GM10266 (cell line): ENCODE results near the gene SKAP1.

Experiments used
- DNase-seq: peaks from one replicate; pipeline ENCODE4 v3.0.0; 2012; ENCODE audit errors: extremely low spot score
- TF ChIP-seq, protein P1 (sequence below): IDR thresholded peaks from 2 replicates; pipeline ENCODE4 v1.5.1; 2012; ENCODE audit warnings: mild to moderate bottlenecking, low read depth; ENCODE audit not compliant: control insufficient read depth, insufficient read depth; ENCODE audit errors: missing control alignments

SKAP1 gene

DNA sequence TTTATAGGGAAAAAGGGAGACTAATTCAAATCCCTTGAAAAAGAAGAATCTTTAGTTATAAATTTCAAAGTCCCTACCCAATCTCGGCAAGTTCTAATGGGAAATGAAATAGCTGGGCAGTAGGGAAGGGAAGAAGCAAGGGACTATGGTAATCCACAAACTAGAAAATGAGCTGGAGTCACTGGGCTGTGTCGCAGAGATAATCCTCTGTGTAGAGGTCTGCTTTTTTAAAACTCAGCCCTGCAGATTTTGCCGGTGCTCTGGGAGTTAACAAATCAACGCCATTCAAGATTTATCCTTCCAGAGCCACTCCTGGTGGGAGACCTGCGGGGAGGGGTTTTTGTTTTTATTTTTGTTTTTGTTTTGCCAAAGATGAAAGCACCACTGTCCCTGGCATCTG, 301.6 kb downstream of the SKAP1 start:
- TF ChIP-seq, protein P1, sequence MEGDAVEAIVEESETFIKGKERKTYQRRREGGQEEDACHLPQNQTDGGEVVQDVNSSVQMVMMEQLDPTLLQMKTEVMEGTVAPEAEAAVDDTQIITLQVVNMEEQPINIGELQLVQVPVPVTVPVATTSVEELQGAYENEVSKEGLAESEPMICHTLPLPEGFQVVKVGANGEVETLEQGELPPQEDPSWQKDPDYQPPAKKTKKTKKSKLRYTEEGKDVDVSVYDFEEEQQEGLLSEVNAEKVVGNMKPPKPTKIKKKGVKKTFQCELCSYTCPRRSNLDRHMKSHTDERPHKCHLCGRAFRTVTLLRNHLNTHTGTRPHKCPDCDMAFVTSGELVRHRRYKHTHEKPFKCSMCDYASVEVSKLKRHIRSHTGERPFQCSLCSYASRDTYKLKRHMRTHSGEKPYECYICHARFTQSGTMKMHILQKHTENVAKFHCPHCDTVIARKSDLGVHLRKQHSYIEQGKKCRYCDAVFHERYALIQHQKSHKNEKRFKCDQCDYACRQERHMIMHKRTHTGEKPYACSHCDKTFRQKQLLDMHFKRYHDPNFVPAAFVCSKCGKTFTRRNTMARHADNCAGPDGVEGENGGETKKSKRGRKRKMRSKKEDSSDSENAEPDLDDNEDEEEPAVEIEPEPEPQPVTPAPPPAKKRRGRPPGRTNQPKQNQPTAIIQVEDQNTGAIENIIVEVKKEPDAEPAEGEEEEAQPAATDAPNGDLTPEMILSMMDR = no peak
- no peak for DNase-seq

DNA sequence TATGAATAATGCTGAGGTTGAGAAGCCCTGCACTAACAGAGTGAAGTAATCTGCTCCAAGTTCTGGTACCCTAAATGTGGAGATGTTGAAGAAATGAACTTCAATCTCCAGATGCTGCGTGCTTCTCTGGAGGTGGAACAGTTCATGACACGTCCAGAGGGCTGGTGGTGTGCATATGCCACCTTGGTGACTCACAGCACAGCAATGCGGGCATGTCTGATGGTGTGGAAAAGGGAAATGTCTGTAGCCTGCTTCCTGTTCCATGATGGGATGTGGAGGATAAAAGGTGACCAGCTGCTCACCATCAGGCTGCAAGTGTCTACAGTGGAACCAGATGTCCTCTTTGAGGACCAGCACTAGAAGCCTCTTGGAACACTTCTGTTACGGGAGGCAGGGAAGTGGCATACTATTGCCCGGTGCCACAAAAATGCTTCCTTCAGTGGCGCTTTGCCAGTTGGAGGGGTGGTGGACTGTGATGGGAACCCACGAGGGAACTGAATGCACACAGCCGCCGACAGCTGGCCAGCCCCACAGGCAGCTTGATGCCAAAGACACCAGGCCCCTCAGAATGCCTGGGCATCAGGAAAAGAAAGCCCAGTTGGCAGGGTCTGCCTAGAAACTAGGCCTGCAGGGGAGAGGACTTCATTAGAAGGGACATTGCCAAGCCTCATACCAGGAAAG, 302.5 kb downstream of the SKAP1 start:
- TF ChIP-seq, protein P1 = no peak
- no peak for DNase-seq

DNA sequence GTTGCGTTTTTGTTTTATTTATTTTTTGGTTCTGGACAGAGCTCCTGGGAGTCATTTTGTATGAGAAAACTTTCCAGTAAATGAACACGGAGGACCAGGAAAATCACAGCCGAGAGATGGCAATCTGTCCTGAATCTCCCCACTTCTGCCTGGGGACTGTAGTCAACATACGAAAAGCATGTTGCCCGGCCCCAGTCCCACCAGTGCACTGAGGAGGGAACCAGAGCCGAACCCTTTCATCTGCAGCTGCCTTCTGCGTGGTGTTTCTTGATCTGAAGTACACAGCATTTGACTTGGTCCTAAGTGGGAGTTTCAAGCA, 303.5 kb downstream of the SKAP1 start:
- TF ChIP-seq, protein P1 = no peak
- no peak for DNase-seq

DNA sequence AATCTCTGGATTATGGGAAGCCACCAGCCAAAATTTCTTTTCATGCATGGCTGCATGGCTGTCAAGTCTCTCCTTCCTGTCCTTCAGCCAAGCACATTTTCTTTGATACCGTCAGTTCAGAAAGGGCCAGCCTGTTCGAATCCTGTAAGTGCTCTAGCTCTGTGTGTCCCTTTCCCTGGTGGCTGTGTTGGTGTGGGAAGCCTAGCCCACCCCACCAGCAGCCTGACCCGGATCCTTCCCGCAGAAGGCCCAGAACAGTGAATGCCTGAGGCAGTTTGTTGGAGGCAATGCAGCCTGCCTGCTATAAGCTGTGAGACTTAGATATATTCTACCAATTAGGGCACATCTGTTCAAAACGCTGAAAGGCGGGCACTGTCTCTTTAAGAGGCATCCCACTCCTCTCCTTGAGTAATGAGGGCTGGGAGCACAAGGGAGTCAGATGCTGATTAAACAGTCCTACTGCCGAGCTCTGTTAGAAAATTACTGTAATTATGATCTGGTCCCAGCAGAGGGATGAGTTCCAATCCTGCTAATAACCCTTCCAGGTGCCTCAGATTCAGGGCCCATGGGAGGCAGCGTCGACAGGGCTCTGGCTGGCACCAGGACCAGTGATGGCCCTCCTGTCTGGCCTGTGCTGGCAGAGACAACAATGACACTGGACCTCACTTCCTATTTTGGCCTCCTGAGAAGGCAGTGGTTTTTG, 304.0 kb downstream of the SKAP1 start:
- TF ChIP-seq, protein P1 = no peak
- no peak for DNase-seq

DNA sequence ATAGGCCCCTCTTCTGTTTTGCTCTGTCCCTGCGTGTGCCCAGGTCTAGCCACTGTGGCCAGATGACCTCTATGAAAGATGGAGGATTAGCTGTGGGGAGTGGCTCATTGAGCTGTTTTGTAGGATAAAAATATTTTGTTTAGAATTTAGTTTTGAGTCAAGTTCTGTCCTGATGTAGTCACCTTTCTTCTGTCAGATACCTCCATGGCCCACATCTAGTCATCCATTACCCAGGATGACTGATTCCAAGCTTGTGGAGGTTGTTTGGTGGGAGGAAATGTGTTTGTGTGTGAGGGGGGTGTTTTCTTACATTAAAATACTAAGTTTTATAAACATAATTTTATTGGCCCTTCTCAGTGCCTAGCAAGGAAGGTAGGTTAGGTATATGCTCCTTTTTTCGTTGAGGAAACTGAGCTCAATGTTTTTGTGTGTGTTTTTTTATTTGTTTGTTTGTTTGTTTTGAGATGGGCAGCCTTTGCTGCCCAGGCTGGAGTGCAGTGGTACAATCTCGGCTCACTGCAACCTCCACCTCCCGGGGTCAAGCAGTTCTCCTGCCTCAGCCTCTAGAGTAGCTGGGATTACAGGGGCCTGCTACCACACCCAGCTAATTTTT, 306.1 kb downstream of the SKAP1 start:
- TF ChIP-seq, protein P1 = no peak

DNA sequence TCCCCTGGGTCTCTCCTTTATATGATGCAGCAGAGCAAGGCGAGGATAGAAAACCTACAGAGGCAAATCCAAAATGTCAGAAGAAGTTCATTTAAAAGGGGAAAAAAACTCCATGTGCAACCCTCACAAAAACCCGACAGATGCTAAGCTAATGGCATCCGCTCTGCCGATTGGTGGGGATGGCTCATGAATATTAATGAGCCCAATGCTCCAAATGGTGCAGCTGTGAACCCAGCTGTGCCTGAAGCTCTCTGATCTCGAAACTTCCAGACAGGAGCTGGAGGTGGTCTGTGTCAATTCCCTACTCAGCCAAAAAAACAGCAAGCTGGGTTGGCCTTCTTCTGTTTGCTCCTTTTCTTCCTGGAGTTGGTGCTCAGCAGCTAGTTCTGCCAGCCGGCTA, 306.9 kb downstream of the SKAP1 start:
- no peak for DNase-seq
- TF ChIP-seq, protein P1 = no peak

More for the DNA sequence above, 306.1 kb downstream of the SKAP1 start:
- DNase-seq = no peak

DNA sequence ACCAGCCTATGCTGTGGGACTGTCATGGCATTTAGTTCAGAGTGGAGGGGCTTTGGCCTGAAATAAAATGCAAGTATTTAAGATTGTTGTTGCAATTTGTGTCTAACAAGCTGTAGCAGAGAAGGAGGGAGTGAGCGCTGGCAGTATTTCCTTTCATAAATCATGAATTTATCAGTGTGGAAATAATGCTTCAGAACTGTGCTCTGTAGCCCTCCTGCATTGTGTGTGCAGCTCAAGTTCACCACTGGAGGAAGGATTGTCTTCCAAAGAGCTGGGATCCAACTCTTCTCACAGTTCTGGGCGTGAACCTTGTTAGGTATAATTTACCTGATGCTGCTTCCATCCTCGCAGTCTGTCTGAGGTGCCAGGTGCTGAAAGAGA, 307.4 kb downstream of the SKAP1 start:
- TF ChIP-seq, protein P1 = no peak
- no peak for DNase-seq
